ENCODE results near the gene SF3B3. TPM values are rescaled to one million over a fixed set of nuclear protein-coding genes. Genes with fewer than 3 reads are reported as not detected.
"Not testable (repeated sequence)": the region's sequence is repeated elsewhere in the genome, so short reads cannot be mapped to it uniquely, and the experiment has no call there.

Gene SF3B3
- total and polyA plus RNA-seq, 2 donors (not counting 3 experiments of a cell fraction or from before 2014, with no cell fraction given) = 167 to 324 TPM

GRCh38 chr16:70529051-70529777 lies 5.6 kb downstream of the SF3B3 start:
- no peaks in the 10 kb centered on the region for H3K9me1 ChIP-seq (replicated peaks; ENCODE audit: control insufficient read depth, extremely low read depth, insufficient read depth, low read length)
- H3K9ac ChIP-seq (replicated peaks; ENCODE audit: extremely low read depth, insufficient read depth, low read length) = no peak overlapping the region
- peak overlapping the region; percentile 10 for H3K27ac ChIP-seq (ENCODE audit: insufficient read depth, low read depth, low read length)
- peaks cover 18% of the 10 kb centered on the region for H4K20me1 ChIP-seq (replicated peaks; ENCODE audit: control insufficient read depth, extremely low read depth, insufficient read depth, low read length)
- H3K9me3 ChIP-seq (replicated peaks; ENCODE audit: control insufficient read depth, insufficient read depth, low read length) = no peaks in the 10 kb centered on the region
- no peaks in the 10 kb centered on the region for H3K27me3 ChIP-seq (ENCODE audit: control insufficient read depth in 2 of 2, insufficient read depth in 2 of 2, low read length in 2 of 2)
- POLR2A ChIA-PET = interaction anchor here (0.7 kb wide), 1 partner anchor 20 kb away, joined by 8 read pairs; no protein-coding TSS in a partner anchor
- H3K4me3 ChIP-seq (replicated peaks in 1 of 3; ENCODE audit: insufficient read depth in 1 of 3, low read depth in 1 of 3, low read length in 3 of 3) = no peak overlapping the region
- H2AFZ ChIP-seq (ENCODE audit: low read depth, low read length) = no peak overlapping the region
- FAIRE-seq (peak; percentile 79), DNase-seq (ENCODE audit: low read depth, low spot score) (peak; percentile 69)
- peaks cover 28 to 36% of the 10 kb centered on the region in 2 experiments for H3K36me3 ChIP-seq (ENCODE audit: control insufficient read depth in 2 of 2, extremely low read depth in 1 of 2, insufficient read depth in 2 of 2, low read length in 2 of 2)
- TF ChIP-seq MAX (IDR thresholded peaks at IDR 0.05; ENCODE audit: insufficient read depth, insufficient read length) (no peak), GATA2 (IDR thresholded peaks at IDR 0.05; ENCODE audit: insufficient read depth, insufficient read length, low read depth, low read length) (no peak), FOS (IDR thresholded peaks at IDR 0.05; ENCODE audit: borderline replicate concordance, insufficient read depth, low read length) (peak; percentile 39), JUN (IDR thresholded peaks at IDR 0.05; ENCODE audit: borderline replicate concordance, insufficient read depth, insufficient read length, low read depth) (peak; percentile 22)
- TF ChIP-seq, protein P1, sequence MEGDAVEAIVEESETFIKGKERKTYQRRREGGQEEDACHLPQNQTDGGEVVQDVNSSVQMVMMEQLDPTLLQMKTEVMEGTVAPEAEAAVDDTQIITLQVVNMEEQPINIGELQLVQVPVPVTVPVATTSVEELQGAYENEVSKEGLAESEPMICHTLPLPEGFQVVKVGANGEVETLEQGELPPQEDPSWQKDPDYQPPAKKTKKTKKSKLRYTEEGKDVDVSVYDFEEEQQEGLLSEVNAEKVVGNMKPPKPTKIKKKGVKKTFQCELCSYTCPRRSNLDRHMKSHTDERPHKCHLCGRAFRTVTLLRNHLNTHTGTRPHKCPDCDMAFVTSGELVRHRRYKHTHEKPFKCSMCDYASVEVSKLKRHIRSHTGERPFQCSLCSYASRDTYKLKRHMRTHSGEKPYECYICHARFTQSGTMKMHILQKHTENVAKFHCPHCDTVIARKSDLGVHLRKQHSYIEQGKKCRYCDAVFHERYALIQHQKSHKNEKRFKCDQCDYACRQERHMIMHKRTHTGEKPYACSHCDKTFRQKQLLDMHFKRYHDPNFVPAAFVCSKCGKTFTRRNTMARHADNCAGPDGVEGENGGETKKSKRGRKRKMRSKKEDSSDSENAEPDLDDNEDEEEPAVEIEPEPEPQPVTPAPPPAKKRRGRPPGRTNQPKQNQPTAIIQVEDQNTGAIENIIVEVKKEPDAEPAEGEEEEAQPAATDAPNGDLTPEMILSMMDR (IDR thresholded peaks at IDR 0.05; ENCODE audit: extremely low read depth in 1 of 2, insufficient read depth in 1 of 2, low read depth in 1 of 2, low read length in 2 of 2) = peak in 1 of 2 donors; percentile 23
- H3K79me2 ChIP-seq (ENCODE audit: control insufficient read depth, insufficient read depth, low read length) = peaks cover 95% of the 10 kb centered on the region
- intact Hi-C loops (cut with micrococcal nuclease) (loop anchor here (1.0 to 5.0 kb wide), 3 partner anchors 43 to 242 kb away; no protein-coding TSS in a partner anchor), dilution Hi-C loops (cut with MboI; ENCODE audit: extremely low pct_ligation_motif_present, low sequenced_read_pairs) (loop anchor here (25.0 kb wide), 1 partner anchor 133 kb away; no protein-coding TSS in a partner anchor)
- no TSS peak for BruUV-seq (replicated peaks)
- CTCF ChIA-PET = interaction anchor here (0.8 to 3.2 kb wide), 2 partner anchors 44 to 124 kb away, joined by 3 to 28 read pairs; no protein-coding TSS in a partner anchor
- H3K4me2 ChIP-seq (ENCODE audit: insufficient read depth, low read length) = peak overlapping the region; percentile 23
- H3K4me1 ChIP-seq (ENCODE audit: control insufficient read depth, extremely low read depth, insufficient read depth, low read length) = peaks cover 28% of the 10 kb centered on the region

DNA sequence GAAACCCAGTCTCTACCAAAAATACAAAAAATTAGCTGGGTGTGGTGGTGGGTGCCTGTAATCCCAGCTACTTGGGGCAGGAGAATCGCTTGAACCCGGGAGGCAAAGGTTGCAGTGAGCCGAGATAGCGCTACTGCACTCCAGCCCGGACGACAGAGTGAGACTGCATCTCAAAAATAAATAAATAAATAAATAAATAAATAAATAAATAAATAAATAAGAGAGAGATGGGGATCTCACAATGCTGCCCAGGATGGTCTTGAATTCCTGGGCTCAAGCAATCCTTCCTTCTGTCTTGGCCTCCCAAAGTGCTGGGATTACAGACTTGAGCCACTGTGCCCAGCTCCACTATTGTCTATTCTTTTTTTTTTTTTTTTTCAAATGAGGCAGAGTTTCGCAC lies 6.3 kb downstream of the SF3B3 start:
- H2AFZ ChIP-seq (ENCODE audit: low read depth, low read length); H3K9ac ChIP-seq (replicated peaks; ENCODE audit: extremely low read depth, insufficient read depth, low read length); POLR2A ChIA-PET; H3K27ac ChIP-seq (ENCODE audit: insufficient read depth, low read depth, low read length); FAIRE-seq; DNase-seq (ENCODE audit: low read depth, low spot score); H3K4me2 ChIP-seq (ENCODE audit: insufficient read depth, low read length); H3K9me3 ChIP-seq (replicated peaks; ENCODE audit: control insufficient read depth, insufficient read depth, low read length); BruUV-seq (replicated peaks); H3K4me3 ChIP-seq (replicated peaks in 1 of 3; ENCODE audit: insufficient read depth in 1 of 3, low read depth in 1 of 3, low read length in 3 of 3); H3K27me3 ChIP-seq (ENCODE audit: control insufficient read depth in 2 of 2, insufficient read depth in 2 of 2, low read length in 2 of 2); H3K9me1 ChIP-seq (replicated peaks; ENCODE audit: control insufficient read depth, extremely low read depth, insufficient read depth, low read length): not testable (repeated sequence)
- Histone ChIP-seq H3K79me2 (ENCODE audit: control insufficient read depth, insufficient read depth, low read length) (peaks cover 95% of the 10 kb centered on the region), H3K4me1 (ENCODE audit: control insufficient read depth, extremely low read depth, insufficient read depth, low read length) (peaks cover 28% of the 10 kb centered on the region), H4K20me1 (replicated peaks; ENCODE audit: control insufficient read depth, extremely low read depth, insufficient read depth, low read length) (peaks cover 18% of the 10 kb centered on the region), H3K36me3 (ENCODE audit: control insufficient read depth in 2 of 2, extremely low read depth in 1 of 2, insufficient read depth in 2 of 2, low read length in 2 of 2) (peaks cover 30 to 36% of the 10 kb centered on the region in 2 experiments)
- dilution Hi-C loops (cut with MboI; ENCODE audit: extremely low pct_ligation_motif_present, low sequenced_read_pairs) (loop anchor here (25.0 kb wide), 1 partner anchor 132 kb away; no protein-coding TSS in a partner anchor), intact Hi-C loops (cut with micrococcal nuclease) (loop anchor here (1.0 to 5.0 kb wide), 3 partner anchors 42 to 241 kb away; no protein-coding TSS in a partner anchor)
- CTCF ChIA-PET = interaction anchor here (0.6 to 3.2 kb wide), 4 partner anchors 123 to 174 kb away, joined by 3 to 28 read pairs (median 3); no protein-coding TSS in a partner anchor

All from endothelial cell of umbilical vein (primary cell).